Bronchial epithelial cell (primary cell): ENCODE data around the gene LAIR2. TPM values are rescaled to one million over a fixed set of nuclear protein-coding genes. Genes with fewer than 3 reads are reported as not detected.

Experiments used
- DNase-seq: peaks from one replicate; pipeline ENCODE4 v3.0.0-alpha.2; 2010; ENCODE audit warnings: low read depth
- FAIRE-seq: peaks from 2 replicates; lab custom pipeline; 2011; peaks lifted over from hg19 to GRCh38; lab: Jason Lieb, UNC
- H3K27me3 ChIP-seq: 2 replicates; pipeline ENCODE4 v1.5.1; 2011; ENCODE audit warnings: low read length; ENCODE audit not compliant: control insufficient read depth, insufficient read depth
- H3K36me3 ChIP-seq: 2 replicates; pipeline ENCODE4 v1.5.1; 2011; ENCODE audit warnings: low read length; ENCODE audit not compliant: control insufficient read depth, insufficient read depth
- H3K4me3 ChIP-seq: 2 replicates; pipeline ENCODE4 v1.5.1; 2011; ENCODE audit warnings: mild to moderate bottlenecking, low read depth, low read length, control low read depth
- CTCF ChIP-seq: IDR thresholded peaks from 2 replicates; pipeline ENCODE4 v1.5.1; 2011; ENCODE audit warnings: mild to moderate bottlenecking, moderate library complexity, low read length, control low read depth, inconsistent platforms; ENCODE audit not compliant: insufficient read depth, severe bottlenecking
- total RNA-seq: library from RNA; depleted of rRNA; stranded (reverse); fragments of >200 nt; gene quantifications from 2 replicates; pipeline ENCODE4 v1.2.1, GENCODE V29; 2014

Gene LAIR2
- total RNA-seq, 1 donor from 2014 or later, result not detected

- FAIRE-seq (no peak), DNase-seq (no peak)
- H3K4me3 ChIP-seq, result no peak overlapping the region
- no peak for TF ChIP-seq CTCF
- H3K36me3 ChIP-seq, result no peaks in the 10 kb centered on the region
- no peaks in the 10 kb centered on the region for H3K27me3 ChIP-seq
Measured at GRCh38 chr19:54534156-54534555, 31.5 kb downstream of the LAIR2 start.

GRCh38 chr19:54535601-54536000 lies 33.0 kb downstream of the LAIR2 start:
- DNase-seq (no peak), FAIRE-seq (peak; percentile 13)
- no peaks in the 10 kb centered on the region for H3K36me3 ChIP-seq
- H3K4me3 ChIP-seq, result no peak overlapping the region
- no peaks in the 10 kb centered on the region for H3K27me3 ChIP-seq
- no peak for TF ChIP-seq CTCF

- DNase-seq, result no peak
- no peaks in the 10 kb centered on the region for H3K36me3 ChIP-seq
- no peak overlapping the region for H3K4me3 ChIP-seq
- no peak for FAIRE-seq
- TF ChIP-seq CTCF, result no peak
- H3K27me3 ChIP-seq, result no peaks in the 10 kb centered on the region
Measured at GRCh38 chr19:54536956-54537355, 34.3 kb downstream of the LAIR2 start.

GRCh38 chr19:54541712-54542111 lies 39.1 kb downstream of the LAIR2 start:
- DNase-seq (no peak), FAIRE-seq (no peak)
- no peak for TF ChIP-seq CTCF
- H3K4me3 ChIP-seq, result no peak overlapping the region
- no peaks in the 10 kb centered on the region for H3K27me3 ChIP-seq
- H3K36me3 ChIP-seq, result no peaks in the 10 kb centered on the region

- no peaks in the 10 kb centered on the region for H3K27me3 ChIP-seq
- no peak overlapping the region for H3K4me3 ChIP-seq
- H3K36me3 ChIP-seq, result no peaks in the 10 kb centered on the region
- FAIRE-seq (no peak), DNase-seq (no peak)
- no peak for TF ChIP-seq CTCF
Measured at GRCh38 chr19:54548806-54549205, 46.2 kb downstream of the LAIR2 start.

GRCh38 chr19:54549224-54549623 lies 46.6 kb downstream of the LAIR2 start:
- FAIRE-seq, result peak; percentile 43
- TF ChIP-seq CTCF, result no peak
- Histone ChIP-seq H3K4me3 (no peak overlapping the region), H3K27me3 (no peaks in the 10 kb centered on the region), H3K36me3 (no peaks in the 10 kb centered on the region)
- DNase-seq, result no peak
